HG03135 (cell line): ENCODE data around the gene TFPT.

Source experiments
- ATAC-seq: cut with Tn5 transposase; IDR thresholded peaks from one replicate; pipeline ENCODE4 v1.9.1; 2021; ENCODE audit warnings: mild to moderate bottlenecking, moderate library complexity; ENCODE audit not compliant: unreplicated experiment

Gene TFPT

GRCh38 chr19:54115109-54116063 is at the start of gene TFPT, which contains the start of gene PRPF31:
Gene TFPT (minus strand): TSS chr19:54115657. CDS start chr19:54115269, 388 bp downstream.
Gene PRPF31 (plus strand): TSS chr19:54115754. CDS start chr19:54118279, 2,525 bp downstream.
- peak; percentile 81 for ATAC-seq

GRCh38 chr19:54165222-54165621 is 49.8 kb upstream of the TFPT start:
- no peak for ATAC-seq

GRCh38 chr19:54164369-54165068 is 49.1 kb upstream of the TFPT start:
- no peak for ATAC-seq

GRCh38 chr19:54162884-54163283 is 47.4 kb upstream of the TFPT start:
- ATAC-seq = no peak

- ATAC-seq = peak; percentile 19
These were observed 46.9 kb upstream of the TFPT start for GRCh38 chr19:54162241-54162805.

- no peak for ATAC-seq
These were observed 45.4 kb upstream of the TFPT start for GRCh38 chr19:54160854-54161253.

GRCh38 chr19:54160182-54160811 is 44.8 kb upstream of the TFPT start:
- no peak for ATAC-seq

- ATAC-seq = peak; percentile 86
These were observed 44.1 kb upstream of the TFPT start, which contains the start of gene LENG1 for GRCh38 chr19:54159352-54160181. Gene LENG1 (minus strand): TSS chr19:54159721. CDS start chr19:54159695, 26 bp downstream.

- no peak for ATAC-seq
These were observed 43.4 kb upstream of the TFPT start for GRCh38 chr19:54158812-54159351.

GRCh38 chr19:54156953-54157352 is 41.5 kb upstream of the TFPT start:
- no peak for ATAC-seq

- no peak for ATAC-seq
These were observed 41.0 kb upstream of the TFPT start for GRCh38 chr19:54156490-54156889.

GRCh38 chr19:54155694-54156093 is 40.2 kb upstream of the TFPT start:
- no peak for ATAC-seq

- no peak for ATAC-seq
These were observed 39.3 kb upstream of the TFPT start for GRCh38 chr19:54154603-54155345.

GRCh38 chr19:54153731-54154326 is 38.4 kb upstream of the TFPT start:
- no peak for ATAC-seq

- no peak for ATAC-seq
These were observed 37.5 kb upstream of the TFPT start for GRCh38 chr19:54152878-54153524.

GRCh38 chr19:54152267-54152666 is 36.8 kb upstream of the TFPT start:
- ATAC-seq = no peak

GRCh38 chr19:54151362-54152035 is 36.0 kb upstream of the TFPT start:
- no peak for ATAC-seq
